ENCODE data around the gene DNAI7. TPM values are rescaled to one million over a fixed set of nuclear protein-coding genes. Genes with fewer than 3 reads are reported as not detected.
A peak's percentile ranks its signal among the peaks of the same experiment; 100 is the strongest.

The DNAI7 gene
- total RNA-seq, 1 experiment from 2014 or later: not detected

- Histone ChIP-seq H4K20me1 (ENCODE audit: low read length) (no peaks in the 10 kb centered on the region), H3K9ac (ENCODE audit: low read length) (no peak overlapping the region), H3K27me3 (ENCODE audit: low read length) (0 out of 2 replicates have a peak, but pooled peaks cover 4% of the 10 kb centered on the region), H3K4me3 (ENCODE audit: low read length) (no peak overlapping the region), H3F3A (ENCODE audit: low read length, unreplicated experiment) (no peaks in the 10 kb centered on the region), H3K36me3 (ENCODE audit: low read depth, low read length) (no peaks in the 10 kb centered on the region), H3K79me2 (ENCODE audit: low read length) (no peaks in the 10 kb centered on the region), H3K27ac (ENCODE audit: low read length) (no peak overlapping the region), H2AFZ (ENCODE audit: low read length) (no peak overlapping the region), H3K4me2 (ENCODE audit: low read length) (peak overlapping the region; percentile 23; the same call in 1 of the 2 replicates), H3K9me3 (ENCODE audit: low read length) (no peaks in the 10 kb centered on the region), H3K9me2 (replicated peaks; ENCODE audit: low read length) (no peaks in the 10 kb centered on the region), H3K4me1 (ENCODE audit: insufficient read depth, low read length) (peaks cover 8% of the 10 kb centered on the region; the same call in 1 of the 2 replicates)
- DNase-seq (peak; percentile 71), ATAC-seq (peak; percentile 85)
- ChIA-PET POLR2A (ENCODE audit: unreplicated experiment) (no interaction called here), CTCF (no interaction called here)
- TF ChIP-seq EZH2 (IDR thresholded peaks at IDR 0.05; ENCODE audit: low read length, unreplicated experiment): no peak
- TF ChIP-seq EZH2phosphoT487 (IDR thresholded peaks at IDR 0.05; ENCODE audit: borderline replicate concordance, low read length): no peak
- no peak for TF ChIP-seq CTCF (conservative IDR thresholded peaks at IDR 0.05; ENCODE audit: low read depth, low read length)
- BruUV-seq (replicated peaks): no TSS peak
- intact Hi-C loops (cut with micrococcal nuclease): no loop called here
These were observed 7.2 kb downstream of the DNAI7 start for GRCh38 chr12:25187781-25188180.

GRCh38 chr12:25186788-25187402, 8.1 kb downstream of the DNAI7 start:
- ChIA-PET CTCF (no interaction called here), POLR2A (ENCODE audit: unreplicated experiment) (no interaction called here)
- H3K9ac ChIP-seq (ENCODE audit: low read length): no peak overlapping the region
- H3K4me3 ChIP-seq (ENCODE audit: low read length): no peak overlapping the region
- no peak for TF ChIP-seq EZH2phosphoT487 (IDR thresholded peaks at IDR 0.05; ENCODE audit: borderline replicate concordance, low read length)
- H3K4me1 ChIP-seq (ENCODE audit: insufficient read depth, low read length): peaks cover 8% of the 10 kb centered on the region; the same call in 1 of the 2 replicates
- no peak overlapping the region for H3K4me2 ChIP-seq (ENCODE audit: low read length)
- no peaks in the 10 kb centered on the region for H3F3A ChIP-seq (ENCODE audit: low read length, unreplicated experiment)
- intact Hi-C loops (cut with micrococcal nuclease): no loop called here
- no peaks in the 10 kb centered on the region for H4K20me1 ChIP-seq (ENCODE audit: low read length)
- no peak overlapping the region for H3K27ac ChIP-seq (ENCODE audit: low read length)
- 0 out of 2 replicates have a peak, but pooled peaks cover 4% of the 10 kb centered on the region for H3K27me3 ChIP-seq (ENCODE audit: low read length)
- no peak for DNase-seq
- no peaks in the 10 kb centered on the region for H3K9me3 ChIP-seq (ENCODE audit: low read length)
- BruUV-seq (replicated peaks): no TSS peak
- no peaks in the 10 kb centered on the region for H3K36me3 ChIP-seq (ENCODE audit: low read depth, low read length)
- H3K79me2 ChIP-seq (ENCODE audit: low read length): no peaks in the 10 kb centered on the region
- H2AFZ ChIP-seq (ENCODE audit: low read length): no peak overlapping the region
- ATAC-seq: no peak
- H3K9me2 ChIP-seq (replicated peaks; ENCODE audit: low read length): no peaks in the 10 kb centered on the region

GRCh38 chr12:25186038-25186787, 8.7 kb downstream of the DNAI7 start:
- no peak overlapping the region for H3K9ac ChIP-seq (ENCODE audit: low read length)
- H3K79me2 ChIP-seq (ENCODE audit: low read length): no peaks in the 10 kb centered on the region
- no peaks in the 10 kb centered on the region for H3K9me3 ChIP-seq (ENCODE audit: low read length)
- DNase-seq: no peak
- H3K27me3 ChIP-seq (ENCODE audit: low read length): 0 out of 2 replicates have a peak, but pooled peaks cover 4% of the 10 kb centered on the region
- POLR2A ChIA-PET (ENCODE audit: unreplicated experiment): no interaction called here
- TF ChIP-seq EZH2 (IDR thresholded peaks at IDR 0.05; ENCODE audit: low read length, unreplicated experiment): no peak
- no TSS peak for BruUV-seq (replicated peaks)
- peaks cover 8% of the 10 kb centered on the region; the same call in 1 of the 2 replicates for H3K4me1 ChIP-seq (ENCODE audit: insufficient read depth, low read length)
- no peaks in the 10 kb centered on the region for H4K20me1 ChIP-seq (ENCODE audit: low read length)
- CTCF ChIA-PET: no interaction called here
- H3F3A ChIP-seq (ENCODE audit: low read length, unreplicated experiment): no peaks in the 10 kb centered on the region
- no peak overlapping the region for H3K27ac ChIP-seq (ENCODE audit: low read length)
- no peak overlapping the region for H3K4me3 ChIP-seq (ENCODE audit: low read length)
- H3K36me3 ChIP-seq (ENCODE audit: low read depth, low read length): no peaks in the 10 kb centered on the region
- H3K9me2 ChIP-seq (replicated peaks; ENCODE audit: low read length): no peaks in the 10 kb centered on the region
- no peak overlapping the region for H3K4me2 ChIP-seq (ENCODE audit: low read length)
- no peak overlapping the region for H2AFZ ChIP-seq (ENCODE audit: low read length)
- no peak for ATAC-seq
- intact Hi-C loops (cut with micrococcal nuclease): no loop called here

Data from PC-3 (cell line).